ENCODE results near the gene CTSL.

The CTSL gene

GRCh38 chr9:87760529-87760928 lies 34.6 kb downstream of the CTSL start:
- no peak for DNase-seq (ENCODE audit: low read depth)

- DNase-seq (ENCODE audit: low read depth) = no peak
These were observed 37.4 kb downstream of the CTSL start for GRCh38 chr9:87763286-87763685.

- no peak for DNase-seq (ENCODE audit: low read depth)
These were observed 39.6 kb downstream of the CTSL start for GRCh38 chr9:87765521-87765920.

- DNase-seq (ENCODE audit: low read depth) = no peak
These were observed 40.8 kb downstream of the CTSL start for GRCh38 chr9:87766697-87767096.

GRCh38 chr9:87770616-87771315 lies 44.8 kb downstream of the CTSL start:
- DNase-seq (ENCODE audit: low read depth) = no peak

DNA sequence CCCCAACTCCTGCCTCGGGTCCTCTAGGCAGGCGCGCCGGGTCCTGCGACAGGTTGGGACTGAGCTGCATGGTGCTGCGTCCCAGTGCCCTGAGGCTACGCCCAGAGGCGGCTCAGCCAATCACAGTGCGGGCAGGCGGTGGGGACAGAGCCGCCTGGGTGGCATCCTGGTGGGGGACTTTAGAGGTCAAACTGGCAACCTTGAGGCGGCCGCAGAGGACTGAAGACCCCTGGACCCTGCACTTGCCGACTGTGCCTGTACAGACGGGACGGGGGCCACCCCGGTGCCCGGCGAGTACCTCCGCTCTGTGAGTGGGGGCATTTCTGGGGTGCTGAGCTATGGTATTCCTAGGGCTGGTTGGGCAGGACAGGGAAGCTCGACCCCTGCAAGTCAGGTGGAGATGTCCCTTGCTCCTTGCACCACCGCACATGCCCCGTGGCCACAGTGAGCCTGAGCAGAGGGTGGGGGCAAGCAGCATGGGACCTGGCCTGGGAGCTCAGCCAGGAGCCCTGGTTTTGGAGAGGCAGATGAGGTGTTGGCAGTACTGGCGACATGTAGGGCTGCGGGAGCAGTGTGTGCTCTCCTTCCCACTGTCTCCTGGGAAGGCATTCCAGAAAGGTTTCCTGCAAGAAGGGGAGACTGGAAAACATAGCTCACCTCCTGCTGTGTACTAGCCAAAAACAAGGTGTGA lies 45.5 kb downstream of the CTSL start:
- no peak for DNase-seq (ENCODE audit: low read depth)

- no peak for DNase-seq (ENCODE audit: low read depth)
These were observed 50.8 kb downstream of the CTSL start for GRCh38 chr9:87776481-87777379.

DNA sequence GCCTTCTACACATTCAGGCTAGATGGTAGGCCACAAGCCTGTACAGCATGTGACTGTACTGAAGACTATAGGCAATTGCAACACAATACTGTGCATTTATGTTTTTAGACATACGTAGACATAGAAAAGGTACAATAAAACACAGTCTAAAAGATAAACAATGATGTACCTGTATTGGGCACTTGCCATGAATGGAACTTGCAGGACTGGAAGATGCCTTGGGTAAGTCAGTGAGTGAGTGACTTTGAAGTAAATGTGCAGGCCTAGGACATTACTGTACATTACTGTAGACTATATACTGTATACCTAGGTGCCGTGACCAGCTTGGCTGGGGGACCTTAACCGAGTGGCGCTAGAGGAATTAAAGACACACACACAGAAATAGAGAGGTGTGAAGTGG lies 53.1 kb downstream of the CTSL start:
- no peak for DNase-seq (ENCODE audit: low read depth)

Measured in stimulated activated CD8-positive, alpha-beta memory T cell treated with anti-CD3 and anti-CD28 coated beads, Interleukin-15, amount 100 ng/mL, for 24 hours (primary cell).